ENCODE results near the gene TCFL5. TPM values are rescaled to one million over a fixed set of nuclear protein-coding genes. Genes with fewer than 3 reads are reported as not detected.

TCFL5 gene
- polyA plus RNA-seq, 3 donors, result 0.38 to 3.5 (median 0.89) TPM

DNA sequence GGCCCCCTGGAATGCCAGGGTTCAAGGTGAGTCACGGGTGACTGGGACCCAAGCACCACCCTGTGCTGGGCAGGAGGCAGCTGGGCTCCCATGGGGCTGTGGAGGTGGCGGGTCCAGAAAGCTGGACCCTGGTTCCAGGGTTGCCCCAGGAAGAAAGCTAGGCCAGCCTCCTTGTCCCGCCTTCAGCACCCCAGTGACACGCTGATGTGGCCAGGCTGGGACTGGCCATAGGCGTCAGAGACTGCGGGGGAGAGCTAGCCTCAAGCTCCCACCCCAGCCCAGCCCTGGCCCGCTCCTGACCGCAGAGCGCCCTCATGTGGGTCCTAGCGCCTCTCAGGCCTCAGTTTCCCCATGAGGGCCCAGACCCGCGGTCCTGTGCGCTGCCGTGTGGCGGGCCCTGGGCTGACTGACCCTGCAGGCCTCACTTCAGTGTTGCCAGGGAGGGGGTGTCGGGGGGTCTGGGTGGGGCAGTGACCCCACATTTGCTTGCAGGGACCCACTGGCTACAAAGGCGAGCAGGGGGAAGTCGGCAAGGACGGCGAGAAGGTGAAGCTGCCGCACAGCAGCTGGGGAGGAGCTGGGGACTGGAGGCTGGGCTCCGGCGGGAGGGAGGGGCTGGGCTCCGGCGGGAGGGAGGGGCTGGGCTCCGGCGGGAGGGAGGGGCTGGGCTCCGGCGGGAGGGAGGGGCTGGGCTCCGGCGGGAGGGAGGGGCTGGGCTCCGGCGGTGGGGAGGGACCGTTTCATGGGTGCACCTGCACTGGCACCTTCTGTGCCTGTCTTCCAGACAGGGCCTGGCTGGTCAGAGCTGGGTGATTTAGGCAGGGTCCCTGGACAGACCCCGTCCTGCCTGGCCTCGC is 36.9 kb downstream of the TCFL5 start:
- Histone ChIP-seq H3K4me1 (ENCODE audit: control insufficient read depth in 1 of 2, insufficient read depth in 2 of 2, low read length in 2 of 2) (peaks cover 8 to 10% of the 10 kb centered on the region in 2 donors), H3K27ac (ENCODE audit: low read depth in 1 of 2, low read length in 2 of 2) (no peak overlapping the region), H3K79me2 (ENCODE audit: insufficient read depth, low read length) (no peaks in the 10 kb centered on the region), H3K4me2 (replicated peaks; ENCODE audit: extremely low read depth, low read length, poor library complexity, severe bottlenecking) (peak overlapping the region; percentile 56), H3K9me3 (replicated peaks in 1 of 2; ENCODE audit: control insufficient read depth in 1 of 2, insufficient read depth in 1 of 2, low read length in 2 of 2) (no peaks in the 10 kb centered on the region), H3K9ac (ENCODE audit: insufficient read depth, low read length, poor library complexity, severe bottlenecking) (no peak overlapping the region), H3K27me3 (ENCODE audit: control insufficient read depth in 2 of 2, insufficient read depth in 2 of 2, low read length in 2 of 2) (no peaks in the 10 kb centered on the region), H4K20me1 (ENCODE audit: insufficient read depth, low read length) (no peaks in the 10 kb centered on the region), H2AFZ (ENCODE audit: insufficient read depth, low read depth, low read length, poor library complexity, severe bottlenecking) (no peak overlapping the region), H3K4me3 (replicated peaks in 1 of 3; ENCODE audit: low read depth in 2 of 3, low read length in 3 of 3) (peak overlapping the region in 1 of 3 experiments; percentile 68), H3K36me3 (replicated peaks in 1 of 2; ENCODE audit: control insufficient read depth in 1 of 2, insufficient read depth in 2 of 2, low read length in 2 of 2) (no peaks in the 10 kb centered on the region)
- Mint-ChIP-seq H3K9me3 (peaks cover 0 to 3% (median 0%) of the 10 kb centered on the region in 7 donors), H3K27me3 (ENCODE audit: low read depth in 3 of 3) (peaks cover 6 to 9% (median 7%) of the 10 kb centered on the region in 3 donors), H3K4me3 (peak overlapping the region in 1 of 2 donors; percentile 59), H3K4me1 (peaks cover 2% of the 10 kb centered on the region), H3K36me3 (no peaks in the 10 kb centered on the region), H3K27ac (no peak overlapping the region)
- intact Hi-C loops (cut with micrococcal nuclease), result no loop called here
- peak in 2 of 3 donors; percentile 41 to 51 for DNase-seq
- WGBS (ENCODE audit: insufficient coverage), result 40% methylated on average over 17 of the region's 36 CpGs
- TF ChIP-seq, protein P1, sequence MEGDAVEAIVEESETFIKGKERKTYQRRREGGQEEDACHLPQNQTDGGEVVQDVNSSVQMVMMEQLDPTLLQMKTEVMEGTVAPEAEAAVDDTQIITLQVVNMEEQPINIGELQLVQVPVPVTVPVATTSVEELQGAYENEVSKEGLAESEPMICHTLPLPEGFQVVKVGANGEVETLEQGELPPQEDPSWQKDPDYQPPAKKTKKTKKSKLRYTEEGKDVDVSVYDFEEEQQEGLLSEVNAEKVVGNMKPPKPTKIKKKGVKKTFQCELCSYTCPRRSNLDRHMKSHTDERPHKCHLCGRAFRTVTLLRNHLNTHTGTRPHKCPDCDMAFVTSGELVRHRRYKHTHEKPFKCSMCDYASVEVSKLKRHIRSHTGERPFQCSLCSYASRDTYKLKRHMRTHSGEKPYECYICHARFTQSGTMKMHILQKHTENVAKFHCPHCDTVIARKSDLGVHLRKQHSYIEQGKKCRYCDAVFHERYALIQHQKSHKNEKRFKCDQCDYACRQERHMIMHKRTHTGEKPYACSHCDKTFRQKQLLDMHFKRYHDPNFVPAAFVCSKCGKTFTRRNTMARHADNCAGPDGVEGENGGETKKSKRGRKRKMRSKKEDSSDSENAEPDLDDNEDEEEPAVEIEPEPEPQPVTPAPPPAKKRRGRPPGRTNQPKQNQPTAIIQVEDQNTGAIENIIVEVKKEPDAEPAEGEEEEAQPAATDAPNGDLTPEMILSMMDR (IDR thresholded peaks at IDR 0.05), result no peak

DNA sequence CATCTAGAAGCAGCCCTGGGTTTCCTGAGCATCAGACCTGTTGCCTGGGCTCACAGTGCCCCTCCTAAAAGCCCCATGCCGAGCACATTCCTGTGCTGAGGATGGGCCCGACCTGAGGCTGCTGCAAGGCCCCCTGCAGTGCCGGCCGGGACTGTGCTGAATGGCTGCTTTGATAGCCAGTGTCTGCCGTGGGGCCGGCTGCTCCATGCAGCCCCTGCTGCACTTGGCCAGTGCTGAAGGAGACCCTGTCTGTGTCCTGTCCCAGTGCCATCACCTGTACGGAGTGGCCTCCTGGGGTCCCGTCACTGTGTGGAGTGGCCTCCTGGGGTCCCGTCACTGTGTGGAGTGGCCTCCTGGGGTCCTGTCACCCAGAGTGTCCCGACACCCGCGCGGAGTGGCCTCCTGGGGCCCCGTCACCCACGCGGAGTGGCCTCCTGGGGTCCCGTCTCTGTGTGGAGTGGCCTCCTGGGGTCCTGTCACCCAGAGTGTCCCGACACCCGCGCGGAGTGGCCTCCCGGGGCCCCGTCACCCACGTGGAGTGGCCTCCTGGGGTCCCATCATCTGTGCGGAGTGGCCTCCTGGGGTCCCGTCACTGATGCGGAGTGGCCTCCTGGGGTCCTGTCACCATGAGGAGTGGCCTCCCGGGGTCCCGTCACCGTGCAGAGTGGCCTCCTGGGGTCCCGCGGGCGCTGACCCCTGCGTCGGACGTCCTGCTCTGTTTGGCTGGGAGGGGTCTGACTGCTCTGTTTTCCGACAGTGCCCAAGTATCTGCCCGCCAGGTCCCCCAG is 37.7 kb downstream of the TCFL5 start:
- H3K36me3 ChIP-seq (replicated peaks in 1 of 2; ENCODE audit: control insufficient read depth in 1 of 2, insufficient read depth in 2 of 2, low read length in 2 of 2), result no peaks in the 10 kb centered on the region
- no peaks in the 10 kb centered on the region for H4K20me1 ChIP-seq (ENCODE audit: insufficient read depth, low read length)
- WGBS (ENCODE audit: insufficient coverage), result 94% methylated on average over 37 of the region's 38 CpGs
- no peak overlapping the region for H2AFZ ChIP-seq (ENCODE audit: insufficient read depth, low read depth, low read length, poor library complexity, severe bottlenecking)
- H3K27ac ChIP-seq (ENCODE audit: low read depth in 1 of 2, low read length in 2 of 2), result no peak overlapping the region
- no peaks in the 10 kb centered on the region for H3K79me2 ChIP-seq (ENCODE audit: insufficient read depth, low read length)
- H3K36me3 Mint-ChIP-seq, result no peaks in the 10 kb centered on the region
- H3K4me1 ChIP-seq (ENCODE audit: control insufficient read depth in 1 of 2, insufficient read depth in 2 of 2, low read length in 2 of 2), result peaks cover 11 to 12% of the 10 kb centered on the region in 2 donors
- no peak overlapping the region for H3K9ac ChIP-seq (ENCODE audit: insufficient read depth, low read length, poor library complexity, severe bottlenecking)
- peak overlapping the region; percentile 56 for H3K4me2 ChIP-seq (replicated peaks; ENCODE audit: extremely low read depth, low read length, poor library complexity, severe bottlenecking)
- intact Hi-C loops (cut with micrococcal nuclease), result no loop called here
- H3K9me3 ChIP-seq (replicated peaks in 1 of 2; ENCODE audit: control insufficient read depth in 1 of 2, insufficient read depth in 1 of 2, low read length in 2 of 2), result no peaks in the 10 kb centered on the region
- TF ChIP-seq, protein P1 (IDR thresholded peaks at IDR 0.05), result no peak
- peaks cover 0 to 3% (median 0%) of the 10 kb centered on the region in 7 donors for H3K9me3 Mint-ChIP-seq
- H3K27me3 ChIP-seq (ENCODE audit: control insufficient read depth in 2 of 2, insufficient read depth in 2 of 2, low read length in 2 of 2), result peaks cover 0 to 8% of the 10 kb centered on the region in 2 donors
- H3K27me3 Mint-ChIP-seq (ENCODE audit: low read depth in 3 of 3), result peaks cover 12 to 17% (median 15%) of the 10 kb centered on the region in 3 donors
- H3K4me1 Mint-ChIP-seq, result peaks cover 2% of the 10 kb centered on the region
- no peak for DNase-seq
- H3K27ac Mint-ChIP-seq, result no peak overlapping the region
- no peak overlapping the region for H3K4me3 Mint-ChIP-seq
- peak overlapping the region in 1 of 3 experiments; percentile 68 for H3K4me3 ChIP-seq (replicated peaks in 1 of 3; ENCODE audit: low read depth in 2 of 3, low read length in 3 of 3)

Data from CD14-positive monocyte (primary cell).